GM12878 (cell line): Measurements from ENCODE around the gene GOLGA8B.

Experiments used
- BRCA1 ChIP-seq: IDR thresholded peaks from 2 replicates; pipeline ENCODE4 v1.6.1; 2011; ENCODE audit warnings: low read depth, low read length, improper control_type of control experiment
- CTCF ChIP-seq, 3 experiments: IDR thresholded peaks in 2 of 3; conservative IDR thresholded peaks in 1 of 3; 2 replicates each; pipeline ENCODE4 v1.5.1; 2011; ENCODE audit warnings: low read depth in 3 of 3, low read length in 3 of 3, mild to moderate bottlenecking in 3 of 3, control low read depth in 2 of 3, moderate library complexity in 2 of 3, inconsistent platforms in 1 of 3, mixed read lengths in 1 of 3; ENCODE audit not compliant: control insufficient read depth in 2 of 3, insufficient read depth in 1 of 3; ENCODE audit errors: extremely low read depth in 1 of 3
- IRF5 ChIP-seq: fragments of 450-650 bp; IDR thresholded peaks from 2 replicates; pipeline ENCODE4 v1.6.1; 2017; ENCODE audit warnings: borderline replicate concordance
- POLR2A ChIP-seq: IDR thresholded peaks from 2 replicates; pipeline ENCODE4 v1.6.1; 2011; ENCODE audit warnings: low read depth, mild to moderate bottlenecking, low read length
- POLR2AphosphoS5 ChIP-seq: IDR thresholded peaks from 2 replicates; pipeline ENCODE4 v1.6.1; 2011; ENCODE audit warnings: mild to moderate bottlenecking, low read length, inconsistent platforms
- RFX5 ChIP-seq: IDR thresholded peaks from 2 replicates; pipeline ENCODE4 v1.6.1; 2011; ENCODE audit warnings: low read depth, low read length, improper control_type of control experiment
- SUPT20H ChIP-seq: IDR thresholded peaks from 2 replicates; pipeline ENCODE4 v1.6.1; 2011; ENCODE audit warnings: low read depth, mild to moderate bottlenecking, low read length, moderate library complexity, borderline replicate concordance; ENCODE audit not compliant: control insufficient read depth

- TF ChIP-seq IRF5 = no peak
- no peak for TF ChIP-seq RFX5
- TF ChIP-seq POLR2A = no peak
- TF ChIP-seq POLR2AphosphoS5 = no peak
- TF ChIP-seq CTCF (IDR thresholded peaks at IDR 0.05 in 2 of 3, conservative IDR thresholded peaks at IDR 0.05 in 1 of 3; ENCODE audit: control insufficient read depth in 2 of 3, extremely low read depth in 1 of 3, insufficient read depth in 1 of 3, low read depth in 3 of 3, low read length in 3 of 3) = no peak
- no peak for TF ChIP-seq SUPT20H
- no peak for TF ChIP-seq BRCA1
Measured at GRCh38 chr15:34584996-34585395, 1.5 kb upstream of the GOLGA8B start.
